Bone marrow (tissue), 2 donors: ENCODE data around the gene PFN1.
"Not testable (repeated sequence)": the region's sequence is repeated elsewhere in the genome, so short reads cannot be mapped to it uniquely, and the experiment has no call there.

Experiments used
- DNase-seq, 2 donors: peaks; one replicate each; lab custom pipeline; 2025; lab: John Stamatoyannopoulos, UW

The PFN1 gene

DNA sequence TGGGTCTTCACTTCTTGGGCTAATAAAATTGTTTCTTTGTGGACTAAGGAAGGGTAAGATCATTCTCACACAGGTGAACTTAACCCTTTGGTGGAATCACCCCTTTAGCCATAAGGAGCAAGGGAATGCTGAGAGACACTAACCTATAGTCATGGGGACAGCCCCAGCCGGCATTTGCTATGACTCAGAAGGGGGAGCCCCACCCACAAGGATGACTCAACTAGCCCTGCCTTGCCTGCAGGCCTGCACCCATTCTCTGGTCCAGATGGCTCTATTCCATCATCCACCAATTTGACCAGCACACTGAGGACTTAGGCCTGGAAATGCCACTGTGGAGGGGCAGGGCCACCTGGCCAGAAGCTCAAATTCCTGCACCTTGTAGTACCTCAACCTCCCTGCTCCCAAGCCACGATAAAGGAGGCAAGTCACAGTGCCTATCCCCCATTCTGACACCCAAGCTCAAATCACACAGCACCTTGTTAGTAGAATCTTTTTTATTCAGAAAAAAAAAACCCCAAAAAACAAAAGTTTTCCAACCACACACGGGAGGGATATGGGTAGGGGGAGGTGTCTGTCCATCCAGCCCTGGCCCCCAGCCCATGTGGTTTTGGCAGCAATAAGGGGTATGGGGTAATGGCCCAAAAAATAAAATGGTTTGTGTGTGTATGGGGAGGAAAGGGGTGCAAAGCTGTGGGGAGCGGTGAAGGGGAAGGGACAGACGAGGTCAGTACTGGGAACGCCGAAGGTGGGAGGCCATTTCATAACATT lies 3.0 kb downstream of the PFN1 start:
- peak; percentile 41 to 46 for DNase-seq

- DNase-seq, result no peak
These were observed 3.7 kb downstream of the PFN1 start for GRCh38 chr17:4944554-4945175.

DNA sequence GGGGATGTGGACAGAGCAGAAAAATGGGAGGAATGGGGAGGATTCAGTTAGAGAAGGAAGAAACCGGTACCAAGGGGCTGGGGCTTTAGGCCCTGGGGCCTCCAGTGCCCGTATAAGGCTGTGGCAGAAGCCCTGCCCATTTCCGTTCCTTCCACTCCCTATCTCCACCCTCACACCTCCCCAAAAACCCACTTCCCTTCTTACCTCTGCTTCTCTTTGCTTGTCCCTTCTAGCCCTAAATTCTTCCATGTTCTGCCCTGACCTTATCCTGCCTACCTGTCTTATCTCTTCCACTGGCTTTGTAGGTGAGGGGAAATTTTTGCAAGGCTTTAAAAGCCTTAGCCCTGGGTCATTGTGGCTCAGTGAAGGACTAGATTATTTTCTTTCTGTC lies 4.2 kb downstream of the PFN1 start:
- peak in 1 of 2 donors; percentile 29 for DNase-seq

DNA sequence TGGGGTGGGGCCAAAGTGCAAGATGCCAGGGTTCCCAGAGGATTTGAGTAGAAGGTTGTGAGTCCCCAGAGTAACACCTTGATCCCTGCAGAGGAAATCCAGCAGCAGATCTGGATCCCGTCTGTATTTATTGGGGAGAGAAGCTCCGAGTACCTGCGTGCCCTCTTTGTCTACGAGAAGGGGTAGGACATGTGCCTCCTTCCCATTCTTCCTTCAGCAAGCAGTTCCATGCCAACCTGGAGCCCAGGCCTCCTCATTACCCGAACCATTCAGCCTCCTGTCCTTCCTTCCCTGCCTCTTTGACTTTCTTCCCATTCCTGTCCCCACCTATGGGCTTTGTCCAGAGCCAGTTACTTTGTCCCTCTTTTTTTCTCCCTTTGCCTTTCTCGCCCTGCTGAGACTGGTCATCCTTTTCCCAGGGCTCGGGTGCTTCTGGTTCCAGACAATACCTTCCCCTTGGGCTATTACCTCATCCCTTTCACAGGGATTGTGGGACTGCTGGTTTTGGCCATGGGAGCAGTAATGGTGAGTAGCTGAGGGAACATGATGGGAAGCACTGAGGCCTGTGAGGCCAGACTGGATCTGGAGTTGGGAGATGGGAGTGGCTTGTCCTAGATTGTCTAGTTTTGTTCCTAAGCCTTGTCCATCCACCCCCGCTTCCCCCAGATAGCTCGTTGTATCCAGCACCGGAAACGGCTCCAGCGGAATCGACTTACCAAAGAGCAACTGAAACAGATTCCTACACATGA lies 5.4 kb downstream of the PFN1 start:
- no peak for DNase-seq

GRCh38 chr17:4941319-4941610 lies 7.1 kb downstream of the PFN1 start:
- no peak for DNase-seq

DNA sequence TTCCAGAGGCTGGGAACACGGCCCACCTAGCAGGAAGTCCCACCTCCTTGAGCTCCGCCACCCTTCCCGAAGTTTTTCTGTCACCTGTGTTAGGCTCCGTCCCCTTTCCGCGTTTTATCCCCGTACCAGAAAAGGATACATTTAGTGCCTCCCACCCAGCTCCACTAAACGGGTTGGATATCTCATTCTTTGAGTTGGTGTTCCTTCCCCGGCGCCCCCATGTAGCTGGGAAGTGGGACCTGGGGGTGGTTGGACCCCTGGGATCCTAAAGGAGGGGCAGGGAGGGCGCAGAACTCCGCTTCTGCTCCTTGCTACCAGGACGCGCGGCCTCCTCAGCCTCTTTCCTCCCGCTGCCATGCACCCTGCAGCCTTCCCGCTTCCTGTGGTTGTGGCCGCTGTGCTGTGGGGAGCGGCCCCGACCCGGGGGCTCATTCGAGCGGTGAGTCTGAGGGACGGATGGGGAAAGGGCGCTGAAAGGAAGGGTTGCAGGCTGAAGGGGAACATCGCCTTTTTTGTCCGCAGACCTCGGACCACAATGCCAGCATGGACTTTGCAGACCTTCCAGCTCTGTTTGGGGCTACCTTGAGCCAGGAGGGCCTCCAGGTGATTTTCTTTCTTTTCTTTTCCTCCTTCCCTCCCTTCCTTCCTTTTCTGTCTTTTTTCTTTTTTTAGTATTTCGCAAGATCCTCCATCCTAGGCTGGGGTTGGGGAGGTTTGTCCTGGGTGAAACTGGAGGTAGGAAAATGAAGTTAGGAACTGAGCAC lies 7.6 kb downstream of the PFN1 start:
- DNase-seq, result no peak

GRCh38 chr17:4939796-4940554 lies 8.4 kb downstream of the PFN1 start, which contains the start of the genes RNF167 and SLC25A11:
Gene RNF167, plus strand, starts transcription at chr17:4940268. Its CDS starts 642 bp downstream, at chr17:4940910.
Gene SLC25A11, minus strand, starts transcription at chr17:4940046. Its CDS starts 136 bp downstream, at chr17:4939910.
- peak; percentile 93 to 100 for DNase-seq

DNA sequence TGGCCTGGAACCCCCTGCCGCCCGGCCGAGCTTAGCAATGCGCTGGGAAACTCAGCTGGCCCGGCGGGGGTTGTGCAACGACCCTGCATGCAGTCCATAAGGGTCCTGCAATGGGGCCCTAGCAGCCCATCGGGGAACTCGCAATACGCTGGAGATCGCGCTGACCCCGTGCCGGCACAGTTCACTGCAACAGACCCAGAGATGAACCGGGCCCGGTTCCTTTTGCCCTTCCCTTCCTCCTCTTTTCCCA lies 8.9 kb downstream of the PFN1 start:
- DNase-seq, result no peak

DNA sequence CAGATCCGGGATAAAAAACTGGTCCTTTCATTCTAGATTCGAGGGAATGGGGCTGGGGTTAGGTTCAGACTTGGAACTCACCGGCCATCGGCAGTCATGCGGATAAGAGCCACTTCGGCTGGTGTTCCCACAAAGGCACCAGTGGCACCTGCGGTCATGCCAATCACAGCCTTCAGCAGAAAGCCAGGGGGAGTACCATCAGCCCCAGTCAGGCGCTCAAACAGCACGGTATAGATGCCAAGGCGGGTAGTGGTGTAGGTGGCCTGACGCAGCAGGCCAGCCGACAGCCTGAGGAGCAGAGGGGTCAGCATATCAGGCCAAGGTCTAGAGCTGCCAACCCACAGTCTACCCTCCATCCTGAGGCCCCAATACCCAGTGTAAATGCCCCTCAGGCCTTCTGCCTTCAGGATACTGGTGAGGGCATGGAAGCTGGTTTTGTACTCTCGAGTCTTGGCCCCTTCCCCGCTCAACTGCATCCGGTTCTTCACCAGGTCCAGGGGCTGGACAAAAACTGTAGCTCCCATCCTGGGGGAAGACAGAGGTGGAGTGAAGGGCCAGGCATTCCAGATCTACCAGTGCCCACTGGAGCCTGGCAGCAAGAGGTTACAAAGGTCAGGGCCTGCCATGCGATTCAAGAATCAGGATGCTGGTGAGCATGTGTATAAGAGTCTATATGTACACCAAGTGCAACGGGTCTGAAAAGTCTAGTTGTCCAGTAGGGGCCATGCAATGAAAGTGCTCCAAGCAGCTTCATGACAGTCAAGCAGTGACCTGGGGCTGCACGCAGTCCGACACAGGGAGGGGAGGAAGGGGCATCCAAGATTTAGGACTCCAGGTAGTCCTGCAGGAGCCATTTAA lies 9.4 kb downstream of the PFN1 start:
- no peak for DNase-seq

DNA sequence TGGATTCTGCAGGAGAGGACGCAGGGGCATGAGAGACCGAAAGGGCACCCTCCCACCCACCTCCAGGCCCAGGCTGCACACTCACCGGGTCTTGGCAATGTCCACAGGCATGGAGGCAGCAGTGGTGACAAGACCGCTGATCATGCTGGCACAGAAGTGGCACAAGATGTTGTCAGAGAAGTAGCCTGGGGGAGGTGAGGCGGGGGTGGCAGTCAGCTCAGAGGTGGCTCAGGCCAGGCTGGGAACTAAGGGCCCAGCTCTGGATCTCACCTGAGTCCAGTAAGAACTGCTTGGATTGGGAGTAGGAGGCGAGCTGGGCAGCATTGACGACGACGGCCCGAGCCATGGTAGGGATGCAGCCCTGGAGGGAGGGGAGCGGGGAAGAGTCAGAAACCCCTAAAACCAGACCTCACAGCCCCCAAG lies 10.2 kb downstream of the PFN1 start:
- no peak for DNase-seq

- no peak for DNase-seq
These were observed 10.8 kb downstream of the PFN1 start for GRCh38 chr17:4937553-4937952.

DNA sequence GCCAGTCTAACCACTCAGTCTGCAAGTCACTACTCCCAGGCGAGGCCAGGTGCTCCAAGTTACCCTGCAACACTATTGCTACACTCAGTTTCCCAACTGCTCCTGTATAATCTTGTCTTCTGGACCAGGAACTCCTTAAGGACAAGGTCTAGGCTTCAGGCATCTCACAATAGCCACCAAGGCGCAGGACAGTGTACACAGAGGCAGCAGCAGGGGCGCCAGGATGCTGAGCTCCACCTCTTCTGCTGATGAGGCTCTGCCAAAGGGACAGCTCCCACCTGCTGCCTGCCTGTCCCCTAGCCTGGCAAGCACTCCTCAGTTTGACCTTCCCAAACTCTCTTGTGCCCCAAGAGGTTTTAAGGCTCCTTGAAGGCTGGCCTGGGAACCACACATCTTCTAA lies 11.9 kb downstream of the PFN1 start:
- no peak for DNase-seq

GRCh38 chr17:4935650-4936049 lies 12.7 kb downstream of the PFN1 start:
- DNase-seq, result no peak

GRCh38 chr17:4934173-4934979 lies 14.0 kb downstream of the PFN1 start:
- DNase-seq, result peak in 1 of 2 donors; percentile 18

- no peak for DNase-seq
These were observed 14.7 kb downstream of the PFN1 start for GRCh38 chr17:4933646-4934045.

DNA sequence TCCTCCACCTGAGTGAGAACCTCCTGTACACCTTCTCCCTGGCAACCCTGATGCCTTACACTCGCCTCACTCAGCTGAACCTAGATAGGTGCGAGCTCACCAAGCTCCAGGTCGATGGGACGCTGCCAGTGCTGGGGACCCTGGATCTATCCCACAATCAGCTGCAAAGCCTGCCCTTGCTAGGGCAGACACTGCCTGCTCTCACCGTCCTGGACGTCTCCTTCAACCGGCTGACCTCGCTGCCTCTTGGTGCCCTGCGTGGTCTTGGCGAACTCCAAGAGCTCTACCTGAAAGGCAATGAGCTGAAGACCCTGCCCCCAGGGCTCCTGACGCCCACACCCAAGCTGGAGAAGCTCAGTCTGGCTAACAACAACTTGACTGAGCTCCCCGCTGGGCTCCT lies 15.6 kb downstream of the PFN1 start:
- DNase-seq, result no peak

DNA sequence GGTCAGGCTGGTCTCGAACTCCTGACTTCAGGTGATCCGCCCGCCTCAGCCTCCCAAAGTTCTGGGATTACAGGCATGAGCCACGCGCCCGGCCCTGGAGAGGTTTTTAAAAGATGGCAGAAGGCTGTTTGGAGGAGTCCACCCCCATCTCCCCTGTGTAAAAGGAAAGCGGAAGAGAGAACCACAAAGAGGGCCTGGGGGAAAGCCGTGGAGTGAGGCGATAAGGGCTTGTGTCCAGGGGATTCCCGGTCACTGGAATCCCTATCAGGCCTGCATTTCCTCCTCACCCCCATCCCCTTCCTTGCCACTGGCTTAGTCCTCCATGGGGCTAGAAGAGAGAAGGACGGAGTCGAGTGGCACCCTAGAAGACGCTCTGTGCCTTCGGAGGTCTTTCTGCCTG lies 16.4 kb downstream of the PFN1 start, which contains the start of gene GP1BA:
GP1BA (plus strand) TSS at position 315 of the 400 bp plus-strand sequence. CDS start 328 bp downstream, outside the sequence.
- DNase-seq, result no peak

DNA sequence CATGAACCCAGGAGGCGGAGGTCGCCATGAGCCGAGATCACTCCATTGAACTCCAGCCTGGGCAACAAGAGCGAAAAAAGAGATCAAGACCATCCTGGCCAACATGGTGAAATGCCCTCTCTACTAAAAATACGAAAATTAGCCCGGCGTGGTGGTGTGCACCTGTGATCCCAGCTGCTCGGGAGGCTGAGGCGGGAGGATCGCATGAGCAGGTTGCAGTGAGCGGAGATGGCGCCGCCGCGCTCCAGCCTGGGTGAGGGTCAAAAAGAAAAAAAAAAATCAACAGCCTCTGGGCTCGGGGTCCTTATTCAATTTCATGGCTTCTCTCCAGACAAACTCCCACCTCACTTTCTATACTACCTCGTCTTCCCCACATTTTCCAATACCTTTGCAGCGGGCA lies 19.4 kb downstream of the PFN1 start:
- no peak for DNase-seq

DNA sequence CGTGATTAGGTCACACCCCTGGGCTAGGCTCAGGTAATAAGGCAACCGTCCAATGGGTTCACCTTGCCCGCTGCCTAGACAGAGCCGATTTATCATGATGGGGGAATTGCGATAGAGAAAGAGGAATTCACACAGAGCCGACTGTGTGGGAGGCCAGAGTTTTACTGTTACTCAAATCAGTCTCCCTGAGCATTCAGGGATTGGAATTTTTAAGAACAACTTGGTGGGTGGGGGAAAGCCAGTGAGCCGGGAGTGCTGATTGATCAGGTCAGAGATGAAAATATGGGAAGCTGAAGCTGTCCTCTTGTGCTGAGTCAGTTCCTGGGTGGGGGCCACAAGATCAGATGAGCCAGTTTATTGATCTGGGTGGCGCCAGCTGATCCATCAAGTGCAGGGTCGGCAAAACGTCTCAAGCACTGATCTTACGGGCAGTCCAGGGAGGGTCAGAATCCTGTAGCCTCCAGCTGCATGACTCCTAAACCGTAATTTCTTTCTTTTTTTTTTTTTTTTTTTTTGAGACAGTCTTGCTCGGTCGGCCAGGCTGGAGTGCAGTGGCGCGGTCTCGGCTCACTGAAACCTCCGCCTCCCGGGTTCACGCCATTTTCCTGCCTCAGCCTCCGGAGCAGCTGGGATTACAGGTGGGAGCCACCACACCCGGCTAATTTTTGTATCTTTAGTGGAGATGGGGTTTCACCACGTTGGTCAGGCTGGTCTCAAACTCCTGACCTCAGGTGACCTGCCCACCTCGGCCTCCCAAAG lies 21.6 kb downstream of the PFN1 start:
- not testable (repeated sequence) for DNase-seq
